Eye (tissue), 1 donor: ENCODE results near the gene TPRG1L.
"Not testable (repeated sequence)": the region's sequence is repeated elsewhere in the genome, so short reads cannot be mapped to it uniquely, and the experiment has no call there.

Experiments used
- DNase-seq: peaks from one replicate; pipeline ENCODE4 v3.0.0-alpha.2; 2015

The TPRG1L gene

DNA sequence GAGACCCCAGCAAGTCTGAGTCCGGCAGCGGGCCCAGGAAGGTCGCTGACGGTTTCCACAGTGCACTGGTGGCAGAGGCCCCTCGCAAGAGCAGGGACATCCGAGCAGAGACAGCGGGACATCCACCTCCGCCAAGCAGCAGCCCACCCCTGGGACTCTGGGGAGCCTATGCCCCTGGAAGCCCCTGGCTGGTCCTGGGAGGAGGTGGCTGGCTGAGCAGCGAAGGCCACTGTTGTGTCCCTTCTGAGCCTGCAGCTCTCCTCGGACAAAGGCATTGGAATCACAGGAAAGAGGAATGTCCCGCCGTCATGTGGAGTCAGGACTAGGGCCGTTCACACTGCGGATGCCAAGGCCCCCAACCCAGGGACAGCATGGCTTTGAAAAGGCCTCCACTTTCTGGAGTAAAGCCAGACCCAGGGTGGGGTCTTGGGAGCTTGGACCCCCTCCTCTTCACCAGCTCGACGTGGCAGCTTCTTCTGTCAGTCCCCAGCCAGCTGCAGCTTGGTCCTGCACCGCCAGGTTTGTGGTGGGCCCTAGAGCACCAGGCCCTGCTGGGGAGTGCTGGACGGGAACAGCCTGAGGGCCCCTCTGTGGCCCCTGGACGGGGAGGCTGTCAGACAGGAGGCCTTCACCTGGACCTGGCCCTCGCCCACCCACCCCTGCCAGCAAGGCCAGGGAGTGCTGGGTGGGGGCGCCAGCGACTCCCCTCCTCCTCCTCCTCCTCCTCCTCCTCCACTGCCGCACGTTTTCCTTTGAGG, 14.9 kb upstream of the TPRG1L start:
- peak; percentile 47 for DNase-seq

DNA sequence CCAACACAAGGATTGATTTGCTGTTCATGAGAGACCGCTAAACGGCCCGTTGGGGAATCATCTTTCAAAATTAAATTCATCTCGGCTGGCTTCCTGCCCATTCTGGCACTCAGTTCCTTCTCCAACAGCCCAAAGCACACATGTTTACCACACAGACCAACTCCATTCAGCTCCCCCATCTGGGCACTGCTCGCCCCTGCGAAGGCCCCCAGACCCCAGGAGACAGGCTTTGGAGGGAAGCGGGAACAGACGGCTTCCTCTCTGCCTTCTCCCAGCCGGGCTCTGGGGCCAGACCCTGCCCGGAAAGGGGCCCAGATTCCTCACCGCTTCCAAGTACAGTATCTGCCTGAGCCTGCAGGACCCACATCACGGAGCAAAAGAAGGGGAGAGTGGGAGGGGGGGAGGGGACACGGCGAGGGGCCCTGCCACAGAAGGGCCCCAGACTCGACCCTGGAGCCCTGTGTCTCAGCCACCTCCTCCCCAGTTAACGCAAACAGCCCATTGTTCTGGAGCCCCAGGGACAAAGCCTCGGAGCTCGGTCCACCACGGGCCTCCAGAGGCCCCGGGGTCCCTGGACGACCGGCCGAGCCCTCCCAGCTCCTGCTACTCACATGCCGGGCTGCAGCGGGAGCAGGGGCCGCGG, 14.2 kb upstream of the TPRG1L start:
- peak; percentile 88 for DNase-seq

DNA sequence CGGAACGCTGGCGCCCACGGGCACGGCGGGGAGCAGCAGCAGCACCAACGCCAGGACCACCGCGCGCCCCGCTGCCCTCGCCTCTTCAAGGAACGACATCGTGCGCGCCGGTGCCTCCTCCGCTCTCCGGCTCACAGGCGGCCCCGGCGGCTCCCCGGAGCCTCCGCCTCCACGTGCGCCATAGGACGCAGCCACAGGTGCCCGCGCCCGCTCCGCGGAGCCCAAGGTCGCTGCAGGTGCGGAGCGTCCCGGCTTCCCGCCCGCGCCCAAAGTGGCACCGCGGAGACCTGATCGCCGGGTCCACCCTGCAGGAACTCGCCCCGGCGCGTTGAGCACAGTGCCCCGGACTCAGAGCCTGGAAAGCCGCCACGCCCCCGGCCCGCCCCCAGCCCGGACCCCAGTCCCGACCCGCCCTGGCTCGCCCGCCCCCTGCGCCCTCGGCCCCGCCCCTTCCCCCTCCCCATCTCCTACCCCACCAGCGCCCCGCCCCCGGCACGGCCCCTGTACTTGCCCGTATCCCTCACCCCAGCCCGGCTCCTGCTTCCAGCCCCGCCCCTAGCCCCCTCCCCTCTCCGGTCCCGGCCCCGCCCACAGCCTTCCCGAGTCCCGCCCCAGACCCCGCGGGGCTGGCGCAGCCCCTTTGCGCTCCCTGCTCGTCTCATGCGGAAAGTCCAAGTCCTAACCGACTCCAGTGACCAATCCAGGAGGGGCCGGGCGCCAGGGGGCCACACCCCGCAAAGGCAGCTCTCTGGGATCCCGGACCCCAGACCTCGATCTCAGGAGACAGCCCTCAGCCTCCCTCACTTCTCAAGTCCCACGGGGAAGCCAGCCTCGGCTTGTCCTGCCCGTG, 13.4 kb upstream of the TPRG1L start, which contains the start of gene MEGF6:
TSS of gene MEGF6 (minus strand) at position 339 of the 850 bp plus-strand sequence. CDS start at position 99, 240 bp downstream.
- DNase-seq = peak; percentile 93

DNA sequence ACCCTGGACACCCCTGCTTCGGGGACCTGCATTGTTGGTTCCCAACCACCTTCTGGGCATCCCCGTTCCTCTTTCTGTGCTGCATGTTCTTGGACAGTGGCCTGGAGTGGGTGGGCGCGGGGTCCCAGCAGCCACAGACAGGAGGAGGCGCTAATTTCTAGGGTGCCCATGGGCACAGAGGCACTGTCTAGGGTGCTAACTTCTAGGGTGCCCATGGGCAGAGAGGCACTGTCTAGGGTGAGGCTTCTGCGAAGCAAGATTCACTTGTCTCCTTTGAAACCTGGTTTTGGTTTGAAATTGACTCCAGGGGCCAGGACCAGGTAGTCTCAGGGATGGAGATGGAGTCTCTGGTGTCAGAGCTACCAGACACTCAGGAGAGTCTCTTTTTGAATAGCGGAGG, 12.7 kb upstream of the TPRG1L start:
- no peak for DNase-seq

DNA sequence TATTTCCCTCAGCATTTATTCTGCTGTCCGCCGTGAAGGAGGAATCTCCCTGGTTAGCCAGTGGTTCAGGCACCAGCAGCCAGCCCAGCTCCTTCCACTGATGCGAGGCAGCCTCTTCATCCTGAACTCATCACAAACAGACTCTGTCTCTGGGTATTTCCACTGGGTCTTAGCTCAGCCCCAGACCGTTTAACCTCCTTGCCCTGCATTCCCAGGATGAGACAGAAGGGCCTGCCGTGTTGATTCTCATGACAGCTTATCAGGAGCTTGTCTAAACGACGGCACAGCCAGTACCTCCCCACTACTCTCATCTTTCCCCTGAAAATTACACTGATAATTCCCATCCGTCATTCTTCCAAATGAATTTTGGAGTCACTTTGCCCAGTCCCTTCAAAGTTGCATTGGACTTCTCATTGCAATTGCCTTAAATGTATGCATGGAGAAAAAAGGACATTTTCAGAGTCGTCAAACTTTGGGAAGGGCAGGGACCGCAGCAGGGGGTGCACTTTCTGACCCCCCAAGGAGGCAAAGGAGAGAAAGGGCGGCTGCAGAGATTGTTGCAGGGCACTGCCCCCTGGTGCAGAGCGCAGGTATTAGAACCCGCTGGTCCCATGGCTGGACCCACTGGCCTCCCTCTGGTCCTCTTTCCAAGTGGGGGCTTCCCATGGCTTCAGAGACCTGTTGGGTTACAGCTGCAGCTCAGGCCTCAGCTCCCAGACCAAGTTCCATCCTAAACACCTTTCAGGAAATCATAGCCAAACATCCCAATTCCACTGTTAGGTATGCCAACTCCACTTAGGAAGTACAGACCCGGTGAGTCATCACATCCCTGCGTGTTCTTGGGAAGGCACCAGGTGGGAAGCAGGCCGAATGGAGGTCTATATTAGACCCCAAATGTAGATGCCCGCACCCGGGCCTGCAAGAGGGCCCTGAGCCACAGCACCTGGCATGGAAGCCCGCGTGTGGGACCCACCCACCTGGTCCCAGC, 9.8 kb upstream of the TPRG1L start:
- DNase-seq = peak; percentile 37

DNA sequence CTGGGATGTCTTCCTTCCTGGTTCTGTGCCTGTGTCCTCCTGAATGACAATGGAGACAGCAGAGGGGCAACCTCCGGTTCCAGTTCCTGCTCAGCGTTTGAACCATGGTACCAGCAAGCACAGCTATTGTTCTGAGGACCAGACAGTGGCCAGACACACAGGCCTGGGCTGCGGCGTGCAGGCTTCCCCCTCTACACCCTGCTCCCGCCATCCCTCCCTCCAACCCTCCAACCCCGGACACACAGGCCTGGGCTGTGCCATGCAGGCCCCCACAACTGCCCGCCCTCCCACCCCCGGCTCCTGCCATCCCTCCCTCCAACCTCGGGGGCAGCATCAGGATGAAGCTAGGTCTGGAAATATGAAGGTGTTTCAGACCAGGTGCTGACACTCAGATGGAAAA, 8.0 kb upstream of the TPRG1L start:
- DNase-seq = no peak

DNA sequence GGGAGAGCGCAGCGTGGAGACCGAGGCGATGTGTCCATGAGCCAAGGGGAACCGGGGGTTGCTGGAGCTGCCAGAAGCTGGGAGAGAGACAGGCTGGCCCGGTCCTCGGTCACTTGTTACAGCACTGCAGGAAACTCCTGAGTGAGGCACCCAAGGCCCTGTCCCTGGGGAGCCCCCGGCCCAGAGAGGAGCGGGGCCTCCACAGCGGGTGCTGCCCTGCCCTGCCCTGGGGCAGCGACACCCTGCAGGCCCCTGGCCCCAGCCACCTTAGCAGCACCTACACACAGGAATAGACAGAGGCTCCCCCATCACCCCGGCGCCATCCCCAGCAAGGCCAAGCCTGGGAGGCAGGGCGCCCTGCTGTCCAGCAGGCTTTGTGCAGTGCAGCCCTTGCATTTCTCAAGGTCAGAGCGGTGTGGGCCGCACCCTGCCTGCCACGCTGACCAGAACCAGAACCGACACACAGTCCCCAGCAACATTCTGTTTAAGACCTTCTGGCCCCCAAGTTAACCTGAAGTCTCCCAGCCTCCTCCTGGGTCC, 6.9 kb upstream of the TPRG1L start:
- DNase-seq = no peak

DNA sequence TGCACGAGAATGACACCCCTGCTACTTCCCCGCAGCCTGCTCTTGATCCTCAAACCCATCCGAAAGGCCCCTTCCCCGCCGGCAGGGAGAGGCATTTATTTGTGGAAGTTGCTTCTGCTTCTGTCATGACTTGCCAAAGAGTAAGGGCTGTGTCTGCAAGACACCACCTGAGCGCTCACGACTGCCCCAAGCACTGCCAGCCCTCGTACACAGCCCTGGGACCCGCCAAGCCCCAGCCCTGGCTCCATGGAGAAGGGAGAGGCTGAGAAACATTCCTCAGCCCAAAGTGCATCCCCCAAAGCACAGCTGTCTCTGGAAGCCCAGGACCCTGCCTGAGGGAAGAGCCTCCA, 6.3 kb upstream of the TPRG1L start:
- no peak for DNase-seq

DNA sequence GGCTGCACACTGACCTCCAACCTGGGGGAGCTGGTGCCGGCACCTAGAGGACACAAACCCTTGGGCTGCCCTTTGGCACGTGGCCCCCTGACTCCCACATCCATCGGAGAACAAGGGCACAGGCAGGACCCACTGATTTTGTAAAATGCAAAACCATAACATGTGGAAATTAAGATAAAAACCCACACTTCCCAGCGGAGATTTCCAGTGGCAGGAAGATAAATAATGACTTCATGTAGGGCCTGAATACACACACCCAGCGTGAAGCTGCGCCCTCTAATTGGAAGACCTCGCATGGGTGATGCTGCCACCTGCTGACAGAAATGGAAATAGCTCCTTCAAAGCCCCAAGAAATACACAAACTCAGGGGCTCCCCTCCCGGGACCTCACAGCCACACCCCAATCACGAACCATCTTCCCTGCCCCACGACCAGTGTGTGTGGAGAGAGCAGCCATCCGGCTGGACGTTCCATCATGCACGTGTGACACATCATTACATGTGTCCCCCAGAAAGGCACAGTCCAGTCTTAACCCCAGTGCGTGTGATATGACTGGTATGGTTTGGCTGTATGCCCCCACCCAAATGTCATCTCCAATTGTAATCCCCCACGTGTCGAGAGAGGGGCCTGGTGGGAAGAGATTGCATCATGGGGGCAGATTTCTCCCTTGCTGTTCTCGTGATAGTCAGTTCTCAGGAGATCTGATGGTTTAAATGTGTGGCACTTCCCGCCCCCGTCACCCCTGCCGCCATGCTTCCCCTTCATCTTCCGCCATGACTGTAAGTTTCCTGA, 5.7 kb upstream of the TPRG1L start:
- DNase-seq = peak; percentile 95

DNA sequence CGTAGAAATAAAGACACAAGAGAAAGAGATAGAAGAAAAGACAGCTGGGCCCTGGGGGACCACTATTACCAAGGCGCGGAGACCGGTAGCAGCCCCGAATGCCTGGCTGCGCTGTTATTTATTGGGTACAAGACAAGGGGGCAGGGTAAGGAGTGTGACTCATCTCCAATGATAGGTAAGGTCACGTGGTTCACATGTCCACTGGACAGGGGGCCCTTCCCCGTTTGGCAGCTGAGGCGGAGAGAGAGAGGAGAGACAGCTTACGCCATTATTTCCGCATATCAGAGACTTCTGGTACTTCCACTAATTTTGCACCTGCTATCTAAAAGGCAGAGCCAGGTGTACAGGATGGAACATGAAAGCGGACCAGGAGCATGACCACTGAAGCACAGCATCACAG, 4.1 kb upstream of the TPRG1L start:
- no peak for DNase-seq

DNA sequence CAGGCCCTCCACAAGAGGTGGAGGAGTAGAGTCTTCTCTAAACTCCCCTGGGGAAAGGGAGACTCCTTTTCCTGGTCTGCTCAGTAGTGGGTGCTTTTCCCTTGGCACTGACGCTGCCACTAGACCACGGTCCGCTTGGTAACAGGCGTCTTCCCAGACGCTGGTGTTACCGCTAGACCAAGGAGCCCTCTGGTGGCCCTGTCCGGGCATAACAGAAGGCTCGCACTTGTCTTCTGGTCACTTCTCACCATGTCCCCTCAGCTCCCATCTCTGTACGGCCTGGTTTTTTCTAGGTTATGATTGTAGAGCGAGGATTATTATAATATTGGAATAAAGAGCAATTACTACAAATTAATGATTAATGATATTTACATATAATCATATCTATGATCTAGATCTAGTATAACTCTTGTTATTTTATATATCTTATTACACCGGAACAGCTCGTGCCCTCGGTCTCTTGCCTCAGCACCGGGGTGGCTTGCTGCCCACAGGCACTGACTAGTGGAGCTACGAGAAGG, 3.6 kb upstream of the TPRG1L start:
- peak; percentile 61 for DNase-seq

DNA sequence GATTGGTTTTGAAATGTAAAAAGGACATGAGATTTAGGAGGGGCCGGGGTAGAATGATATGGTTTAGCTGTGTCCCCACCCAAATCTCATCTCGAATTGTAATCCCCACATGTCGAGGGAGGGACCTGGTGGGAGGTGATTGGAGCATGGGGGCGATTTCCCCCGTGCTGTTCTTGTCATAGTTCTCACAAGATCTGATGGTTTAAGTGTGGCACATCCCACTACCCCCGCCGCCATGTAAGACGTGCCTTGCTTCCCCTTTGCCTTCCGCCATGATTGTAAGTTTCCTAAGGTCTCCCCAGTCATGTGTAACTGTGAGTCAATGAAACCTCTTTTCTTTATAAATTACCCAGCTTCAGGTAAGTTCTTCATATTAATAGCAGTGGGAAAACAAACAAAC, 2.7 kb upstream of the TPRG1L start:
- not testable (repeated sequence) for DNase-seq

DNA sequence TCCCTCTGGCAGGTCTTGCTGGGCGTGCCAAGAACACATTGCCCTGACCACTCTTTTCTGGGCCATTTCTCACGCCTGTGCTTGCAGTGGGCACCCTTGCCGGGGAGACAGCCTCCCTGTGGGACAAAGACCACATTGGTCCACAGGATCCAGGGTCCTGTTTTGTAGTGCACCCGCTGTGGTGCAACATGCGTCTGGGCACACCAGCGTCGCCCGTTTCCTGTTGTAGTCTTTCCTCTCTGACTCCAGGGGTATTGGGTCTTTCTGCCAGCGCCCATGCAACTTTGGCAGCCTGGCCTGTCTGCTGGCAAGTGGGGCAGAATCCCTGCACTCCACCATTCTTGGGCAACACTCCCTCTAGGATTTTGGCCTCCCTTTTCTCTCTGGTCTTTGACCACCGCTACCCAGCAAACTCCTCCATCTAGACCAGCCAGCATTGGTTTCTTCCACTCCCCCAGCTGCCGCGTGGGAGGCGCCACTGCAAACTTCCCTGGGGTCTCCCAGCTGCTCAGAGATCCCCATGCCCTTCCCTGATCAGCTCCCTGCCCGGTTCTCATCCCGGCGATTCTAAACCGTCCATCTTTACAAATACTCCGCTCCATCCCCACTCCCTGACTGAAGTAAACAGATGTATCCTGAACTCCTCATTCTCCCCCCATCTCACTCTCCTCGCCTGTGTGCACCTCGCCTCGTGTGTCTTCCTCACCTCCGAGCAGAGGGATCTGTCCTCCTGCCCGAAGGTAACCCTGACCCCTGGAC, 1.2 kb upstream of the TPRG1L start:
- no peak for DNase-seq

DNA sequence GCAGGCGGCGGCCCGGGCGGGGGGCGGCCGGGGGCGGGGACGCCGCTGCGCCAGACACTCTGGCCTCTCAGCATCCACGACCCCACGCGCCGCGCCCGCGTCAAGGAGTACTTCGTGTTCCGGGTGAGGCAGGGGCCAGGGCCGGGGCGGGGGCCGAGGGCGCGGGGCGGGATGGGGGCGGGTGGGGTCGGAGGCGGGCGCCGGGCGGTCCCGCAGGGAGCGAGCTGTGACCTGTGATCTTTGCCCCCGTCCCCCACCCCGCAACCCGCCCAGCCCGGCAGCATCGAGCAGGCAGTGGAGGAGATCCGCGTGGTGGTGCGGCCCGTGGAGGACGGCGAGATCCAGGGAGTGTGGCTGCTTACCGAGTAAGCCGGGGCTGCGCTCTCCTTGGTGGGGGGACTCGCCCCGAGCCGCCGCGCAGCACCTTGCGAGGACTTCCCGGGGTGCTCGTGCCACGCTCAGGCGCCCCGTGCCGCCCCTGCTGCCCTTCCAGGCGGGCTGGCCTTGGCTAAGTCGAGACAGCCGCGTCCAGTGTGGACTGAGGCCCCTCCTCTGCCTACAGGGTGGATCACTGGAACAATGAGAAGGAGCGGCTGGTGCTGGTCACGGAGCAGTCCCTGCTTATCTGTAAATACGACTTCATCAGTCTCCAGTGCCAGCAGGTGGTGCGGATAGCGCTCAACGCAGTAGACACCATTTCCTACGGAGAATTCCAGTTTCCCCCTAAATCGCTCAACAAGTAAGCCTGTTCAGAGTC, 514 bp downstream of the TPRG1L start:
- DNase-seq = peak; percentile 61

DNA sequence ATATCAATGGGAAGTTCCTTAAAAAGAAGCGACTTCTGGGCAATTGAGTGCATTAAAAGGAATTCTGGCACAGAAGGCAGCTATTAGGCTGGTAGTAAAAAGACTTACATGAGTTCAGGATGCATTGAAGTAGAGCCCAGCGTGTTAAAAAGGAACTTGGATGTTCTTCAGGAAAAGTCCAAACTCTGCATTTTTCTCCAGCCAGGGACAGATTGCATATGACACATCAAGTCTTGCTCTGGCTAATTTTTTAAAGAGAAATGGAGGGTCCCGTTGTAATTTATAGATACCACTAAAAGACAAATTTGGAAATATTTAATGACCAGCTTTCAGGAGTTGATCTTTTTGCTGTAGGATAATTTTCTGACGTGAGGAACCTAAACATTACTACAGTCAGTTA, 1.2 kb downstream of the TPRG1L start:
- no peak for DNase-seq

DNA sequence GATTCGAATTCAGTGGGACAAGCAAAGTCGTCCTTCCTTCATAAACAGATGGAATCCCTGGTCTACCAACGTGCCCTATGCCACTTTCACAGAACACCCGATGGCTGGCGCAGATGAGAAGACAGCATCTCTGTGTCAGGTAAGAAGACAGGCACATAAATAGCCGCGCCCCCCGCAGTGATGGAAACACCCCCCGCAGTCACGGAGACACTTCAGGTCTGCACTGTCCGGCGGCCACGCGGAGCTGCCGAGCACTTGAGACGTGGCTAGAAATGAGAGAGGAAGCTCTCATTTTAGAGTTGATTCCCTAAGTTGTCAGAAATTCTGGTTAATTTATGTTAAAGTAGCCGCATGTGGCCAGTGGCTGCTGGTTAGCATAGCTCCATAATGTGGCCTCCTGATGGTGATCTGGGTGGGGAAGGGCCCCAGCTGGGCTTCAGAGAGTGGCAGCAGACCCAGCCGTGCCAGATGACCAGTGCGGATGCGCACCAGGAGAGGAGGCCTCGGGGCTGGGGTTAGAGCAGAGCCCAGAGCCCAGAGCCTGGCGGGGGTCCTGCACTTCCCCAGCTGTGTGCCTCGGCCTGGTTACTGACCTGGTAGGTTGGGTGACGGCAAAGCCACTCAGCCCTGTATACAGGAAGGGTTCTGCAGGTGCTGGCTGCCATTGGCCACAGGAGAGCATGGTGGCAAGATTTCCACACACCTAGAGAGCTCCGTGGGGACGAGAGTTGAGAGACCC, 2.9 kb downstream of the TPRG1L start:
- no peak for DNase-seq

DNA sequence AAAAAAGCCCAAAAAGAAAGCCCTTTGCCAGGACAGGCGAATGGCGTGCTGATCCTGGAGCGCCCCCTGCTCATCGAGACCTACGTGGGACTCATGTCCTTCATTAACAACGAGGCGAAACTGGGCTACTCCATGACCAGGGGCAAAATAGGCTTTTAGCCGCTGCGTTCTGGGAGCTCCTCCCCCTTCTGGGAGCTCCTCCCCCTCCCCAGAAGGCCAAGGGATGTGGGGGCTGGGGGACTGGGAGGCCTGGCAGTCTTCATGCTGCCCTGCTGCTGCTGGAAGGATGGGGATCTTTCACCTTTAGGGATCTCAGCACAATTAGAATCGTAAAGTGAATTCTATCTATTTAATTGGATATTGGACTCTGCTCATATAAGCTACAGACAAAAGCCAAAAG, 3.6 kb downstream of the TPRG1L start:
- DNase-seq = no peak

DNA sequence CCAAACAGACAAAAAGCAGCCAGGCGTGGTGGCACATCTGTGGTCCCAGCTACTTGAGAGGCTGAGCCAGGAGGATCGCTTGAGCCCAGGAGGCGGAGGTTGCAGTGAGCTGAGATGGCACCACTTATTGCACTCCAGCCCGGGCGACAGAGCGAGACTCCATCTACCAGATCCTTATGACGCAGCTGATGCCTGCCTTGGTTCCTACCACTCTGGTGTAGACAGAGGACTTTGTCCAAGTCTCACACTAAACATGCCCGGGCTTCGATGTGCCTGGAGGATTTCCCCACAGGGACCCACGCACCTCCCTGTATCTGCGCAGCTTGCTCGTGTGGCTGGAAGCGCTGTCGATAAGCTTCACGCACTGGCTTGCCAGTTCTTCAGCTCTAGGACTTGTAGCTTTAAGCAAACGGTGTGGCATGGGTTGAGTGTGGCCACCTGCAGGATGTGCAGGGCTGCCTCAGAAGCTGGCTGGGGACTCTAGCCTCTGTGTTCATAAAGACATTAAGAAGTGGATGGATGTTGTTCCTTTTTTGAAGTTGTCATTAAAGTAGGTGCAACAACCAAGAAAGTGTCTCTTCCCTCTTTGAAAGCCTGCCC, 4.8 kb downstream of the TPRG1L start:
- DNase-seq = no peak
